GM19395 (cell line): ENCODE results near the gene ST14.
"Not testable (repeated sequence)": the region's sequence is repeated elsewhere in the genome, so short reads cannot be mapped to it uniquely, and the experiment has no call there.

Source experiments
- ATAC-seq: cut with Tn5 transposase; IDR thresholded peaks from one replicate; pipeline ENCODE4 v1.9.1; 2021; ENCODE audit warnings: mild to moderate bottlenecking, moderate library complexity; ENCODE audit not compliant: unreplicated experiment

ST14 gene

GRCh38 chr11:130162733-130163132, 3.2 kb downstream of the ST14 start:
- no peak for ATAC-seq

- no peak for ATAC-seq
Observed at GRCh38 chr11:130163346-130164220, 4.0 kb downstream of the ST14 start.

GRCh38 chr11:130164221-130164570, 4.6 kb downstream of the ST14 start:
- ATAC-seq: no peak

- no peak for ATAC-seq
Observed at GRCh38 chr11:130165601-130166456, 6.2 kb downstream of the ST14 start.

GRCh38 chr11:130166457-130166784, 6.8 kb downstream of the ST14 start:
- no peak for ATAC-seq

GRCh38 chr11:130167146-130167545, 7.6 kb downstream of the ST14 start:
- ATAC-seq: no peak

- no peak for ATAC-seq
Observed at GRCh38 chr11:130168105-130168504, 8.5 kb downstream of the ST14 start.

- ATAC-seq: no peak
Observed at GRCh38 chr11:130170345-130170744, 10.8 kb downstream of the ST14 start.

- no peak for ATAC-seq
Observed at GRCh38 chr11:130171534-130171933, 12.0 kb downstream of the ST14 start.

GRCh38 chr11:130172001-130172400, 12.4 kb downstream of the ST14 start:
- not testable (repeated sequence) for ATAC-seq

GRCh38 chr11:130174642-130175041, 15.1 kb downstream of the ST14 start:
- no peak for ATAC-seq

- ATAC-seq: no peak
Observed at GRCh38 chr11:130175898-130176297, 16.3 kb downstream of the ST14 start.

- ATAC-seq: no peak
Observed at GRCh38 chr11:130177782-130178181, 18.2 kb downstream of the ST14 start.

GRCh38 chr11:130178441-130179339, 19.1 kb downstream of the ST14 start:
- no peak for ATAC-seq

- ATAC-seq: no peak
Observed at GRCh38 chr11:130179396-130180306, 20.1 kb downstream of the ST14 start.

- ATAC-seq: no peak
Observed at GRCh38 chr11:130180491-130180890, 20.9 kb downstream of the ST14 start.

GRCh38 chr11:130180896-130181294, 21.3 kb downstream of the ST14 start:
- ATAC-seq: no peak

- ATAC-seq: peak; percentile 70
Observed at GRCh38 chr11:130181295-130182272, 22.0 kb downstream of the ST14 start.
